OCI-LY3 (cell line): ENCODE results near the gene FBXL13.

Source experiments
- EZH2phosphoT487 ChIP-seq: fragments of 200-600 bp; shearing (Covaris generic); IDR thresholded peaks from 2 replicates; pipeline ENCODE4 v1.6.1; 2018; ENCODE audit warnings: antibody characterized with exemption, mixed run types, low read depth
- TF ChIP-seq, protein P1 (sequence below): fragments of 200-600, 300-600 bp; sonication (generic); IDR thresholded peaks from 2 replicates; pipeline ENCODE4 v1.5.1; 2014; ENCODE audit warnings: antibody characterized with exemption, low read length, low read depth

DNA sequence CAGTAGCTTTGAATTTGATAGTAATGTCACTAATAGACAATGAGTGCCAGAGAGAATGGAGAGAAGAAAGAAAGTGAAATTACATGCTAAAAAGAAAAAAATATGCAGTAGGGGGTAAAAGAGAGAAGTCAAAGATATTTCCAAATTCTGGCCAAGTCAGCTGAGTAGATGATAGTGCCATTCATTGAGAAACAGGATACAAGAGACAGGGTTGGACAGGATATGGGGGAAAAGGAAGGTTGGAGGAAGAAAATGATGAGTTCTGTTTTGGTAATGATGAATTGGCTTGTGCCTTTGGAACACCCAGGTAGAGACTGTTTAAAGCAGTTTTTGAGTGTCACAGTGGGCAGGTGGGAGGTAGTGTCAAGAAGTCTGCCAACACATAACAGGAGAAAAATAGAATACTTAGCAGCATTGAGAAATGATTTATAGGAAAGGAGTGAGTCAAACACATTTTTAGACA lies 83.5 kb downstream of the FBXL13 start:
- TF ChIP-seq, protein P1, sequence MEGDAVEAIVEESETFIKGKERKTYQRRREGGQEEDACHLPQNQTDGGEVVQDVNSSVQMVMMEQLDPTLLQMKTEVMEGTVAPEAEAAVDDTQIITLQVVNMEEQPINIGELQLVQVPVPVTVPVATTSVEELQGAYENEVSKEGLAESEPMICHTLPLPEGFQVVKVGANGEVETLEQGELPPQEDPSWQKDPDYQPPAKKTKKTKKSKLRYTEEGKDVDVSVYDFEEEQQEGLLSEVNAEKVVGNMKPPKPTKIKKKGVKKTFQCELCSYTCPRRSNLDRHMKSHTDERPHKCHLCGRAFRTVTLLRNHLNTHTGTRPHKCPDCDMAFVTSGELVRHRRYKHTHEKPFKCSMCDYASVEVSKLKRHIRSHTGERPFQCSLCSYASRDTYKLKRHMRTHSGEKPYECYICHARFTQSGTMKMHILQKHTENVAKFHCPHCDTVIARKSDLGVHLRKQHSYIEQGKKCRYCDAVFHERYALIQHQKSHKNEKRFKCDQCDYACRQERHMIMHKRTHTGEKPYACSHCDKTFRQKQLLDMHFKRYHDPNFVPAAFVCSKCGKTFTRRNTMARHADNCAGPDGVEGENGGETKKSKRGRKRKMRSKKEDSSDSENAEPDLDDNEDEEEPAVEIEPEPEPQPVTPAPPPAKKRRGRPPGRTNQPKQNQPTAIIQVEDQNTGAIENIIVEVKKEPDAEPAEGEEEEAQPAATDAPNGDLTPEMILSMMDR = no peak
- TF ChIP-seq EZH2phosphoT487 = no peak
